ENCODE data around the gene DOK7.

DNA sequence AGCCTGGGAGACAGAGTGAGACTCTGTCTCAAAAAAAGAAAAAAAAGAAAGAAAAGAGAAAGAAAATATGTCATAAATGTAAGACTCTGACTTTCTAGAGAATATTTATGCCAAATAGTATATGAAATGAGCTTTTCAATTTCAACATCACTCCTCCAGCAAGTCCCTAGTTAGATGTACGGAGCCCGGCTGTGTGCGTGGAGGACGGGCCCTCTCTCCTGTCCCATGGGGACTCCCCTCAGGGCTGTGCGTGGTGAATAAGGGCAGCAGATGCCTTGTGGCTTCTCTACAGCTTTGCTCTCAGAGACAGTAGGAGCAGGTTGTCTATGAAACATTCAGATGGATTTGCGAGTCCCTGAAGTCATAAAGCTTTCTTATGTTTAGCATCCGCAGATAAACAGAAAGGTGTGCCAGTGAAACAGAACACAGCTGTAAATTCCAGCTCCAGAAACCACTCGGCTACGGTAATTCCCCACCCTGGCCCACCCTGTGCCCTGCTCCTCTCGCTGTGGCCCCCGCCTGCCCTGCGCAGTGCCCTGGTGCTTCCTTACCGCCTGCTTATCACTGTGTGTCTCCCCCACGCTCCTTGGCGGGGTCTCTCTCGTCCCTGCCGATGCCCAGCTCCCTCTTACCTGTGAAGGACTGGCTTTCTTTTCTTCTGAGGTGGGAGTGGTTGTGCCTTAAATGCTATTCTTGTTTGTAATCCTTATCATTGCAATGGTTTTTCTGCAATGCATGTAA lies 35.2 kb upstream of the DOK7 start:
- TF ChIP-seq ZNF274 (IDR thresholded peaks at IDR 0.05; ENCODE audit: low read depth, low read length) (no peak), YY1 (IDR thresholded peaks at IDR 0.05; ENCODE audit: insufficient read depth, insufficient read length) (no peak)
